Activated naive CD4-positive, alpha-beta T cell treated with anti-CD3 and anti-CD28 coated beads, Interleukin-2, amount 10 ng/mL, durations not matched to agents 7 days and 5 days (primary cell): ENCODE results near the gene UBE3B.
A peak's percentile ranks its signal among the peaks of the same experiment; 100 is the strongest.

ENCODE experiments used
- CTCF ChIA-PET: fragments of 350-600 bp; sonication (Branson Sonifier 250); formaldehyde crosslinking; loops from one replicate; lab custom pipeline; 2021; ENCODE audit warnings: antibody characterized with exemption; lab: Charles Lee
- DNase-seq: peaks from one replicate; pipeline ENCODE4 v3.0.0-alpha.2; 2020
- H3K27ac Mint-ChIP-seq: one replicate; pipeline ENCODE4 v1.8.0; 2021; ENCODE audit warnings: mild to moderate bottlenecking, moderate library complexity, mixed read lengths
- H3K27me3 Mint-ChIP-seq: one replicate; pipeline ENCODE4 v1.8.0; 2021; ENCODE audit warnings: mild to moderate bottlenecking, mixed read lengths
- H3K36me3 Mint-ChIP-seq: one replicate; pipeline ENCODE4 v1.8.0; 2021; ENCODE audit warnings: mixed read lengths
- H3K4me1 Mint-ChIP-seq: one replicate; pipeline ENCODE4 v1.8.0; 2021; ENCODE audit warnings: mixed read lengths
- H3K4me3 Mint-ChIP-seq: one replicate; pipeline ENCODE4 v1.8.0; 2021; ENCODE audit warnings: mild to moderate bottlenecking, moderate library complexity, mixed read lengths
- H3K9me3 Mint-ChIP-seq: one replicate; pipeline ENCODE4 v1.8.0; 2021; ENCODE audit warnings: mixed read lengths

Gene UBE3B

DNA sequence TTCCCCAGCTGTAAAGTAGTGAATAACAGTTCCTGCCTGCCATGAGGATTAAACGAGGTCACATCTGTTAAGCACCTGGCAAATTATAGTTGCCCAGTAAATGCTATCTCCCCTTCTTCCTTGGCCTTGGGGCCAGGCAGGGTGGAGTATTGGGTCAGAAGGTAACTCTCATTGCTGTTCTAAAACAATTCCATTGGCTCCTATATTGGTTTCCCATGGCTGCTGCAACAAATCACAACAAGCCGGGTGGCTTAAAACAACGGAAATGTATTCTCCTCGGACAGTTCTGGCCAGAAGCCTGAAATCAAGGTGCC, 63.9 kb downstream of the UBE3B start:
- CTCF ChIA-PET: no interaction called here
- DNase-seq: no peak
- no peak overlapping the region for H3K27ac Mint-ChIP-seq

DNA sequence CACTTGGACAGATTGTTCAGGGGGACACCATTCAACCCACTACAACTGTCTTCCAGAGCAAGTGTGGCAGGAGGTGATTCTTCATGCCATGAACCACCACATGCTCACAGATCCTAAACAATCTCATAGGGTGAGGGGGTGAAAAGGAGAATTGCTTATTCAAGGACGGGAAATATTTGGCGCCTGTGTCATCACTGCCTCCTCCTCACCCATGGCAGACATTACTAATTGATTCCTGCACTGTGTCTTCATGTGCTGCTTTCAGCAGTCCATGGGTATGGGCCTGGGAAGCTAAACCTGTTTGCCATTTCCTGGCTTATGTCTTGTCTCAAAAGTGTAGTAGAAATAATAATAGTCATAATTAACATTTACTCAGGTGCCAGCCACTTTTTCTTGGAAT, 64.6 kb downstream of the UBE3B start:
- no peak overlapping the region for H3K4me3 Mint-ChIP-seq
- H3K27ac Mint-ChIP-seq: no peak overlapping the region
- CTCF ChIA-PET: no interaction called here
- H3K4me1 Mint-ChIP-seq: peaks cover 16% of the 10 kb centered on the region
- no peaks in the 10 kb centered on the region for H3K36me3 Mint-ChIP-seq
- no peaks in the 10 kb centered on the region for H3K9me3 Mint-ChIP-seq
- peaks cover 19% of the 10 kb centered on the region for H3K27me3 Mint-ChIP-seq
- no peak for DNase-seq

More for the DNA sequence above, 63.9 kb downstream of the UBE3B start:
- Mint-ChIP-seq H3K9me3 (no peaks in the 10 kb centered on the region), H3K4me3 (no peak overlapping the region), H3K36me3 (no peaks in the 10 kb centered on the region), H3K27me3 (peaks cover 13% of the 10 kb centered on the region), H3K4me1 (peaks cover 16% of the 10 kb centered on the region)

DNA sequence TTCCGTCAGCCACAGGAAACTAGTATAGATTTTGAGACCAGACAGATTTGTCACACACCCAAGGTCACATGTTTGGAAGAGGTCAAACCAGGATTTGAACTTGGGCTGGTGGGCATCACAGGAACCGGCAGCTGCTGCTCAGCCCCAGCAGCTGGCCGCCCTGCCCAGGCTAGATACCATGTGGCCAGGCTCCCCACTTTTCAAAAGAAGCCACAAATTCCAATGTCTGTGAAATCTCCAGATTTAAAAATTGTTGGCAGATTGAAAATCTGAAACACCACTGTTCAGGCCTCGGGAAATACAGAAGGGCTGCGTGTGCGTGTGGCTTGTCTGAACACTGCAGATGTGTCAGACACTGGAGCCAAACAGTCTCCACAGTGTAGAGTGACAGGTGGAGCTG, 65.4 kb downstream of the UBE3B start:
- DNase-seq: no peak
- Mint-ChIP-seq H3K36me3 (no peaks in the 10 kb centered on the region), H3K4me3 (no peak overlapping the region), H3K27me3 (peaks cover 28% of the 10 kb centered on the region), H3K27ac (no peak overlapping the region), H3K9me3 (no peaks in the 10 kb centered on the region), H3K4me1 (peaks cover 16% of the 10 kb centered on the region)
- CTCF ChIA-PET: no interaction called here

DNA sequence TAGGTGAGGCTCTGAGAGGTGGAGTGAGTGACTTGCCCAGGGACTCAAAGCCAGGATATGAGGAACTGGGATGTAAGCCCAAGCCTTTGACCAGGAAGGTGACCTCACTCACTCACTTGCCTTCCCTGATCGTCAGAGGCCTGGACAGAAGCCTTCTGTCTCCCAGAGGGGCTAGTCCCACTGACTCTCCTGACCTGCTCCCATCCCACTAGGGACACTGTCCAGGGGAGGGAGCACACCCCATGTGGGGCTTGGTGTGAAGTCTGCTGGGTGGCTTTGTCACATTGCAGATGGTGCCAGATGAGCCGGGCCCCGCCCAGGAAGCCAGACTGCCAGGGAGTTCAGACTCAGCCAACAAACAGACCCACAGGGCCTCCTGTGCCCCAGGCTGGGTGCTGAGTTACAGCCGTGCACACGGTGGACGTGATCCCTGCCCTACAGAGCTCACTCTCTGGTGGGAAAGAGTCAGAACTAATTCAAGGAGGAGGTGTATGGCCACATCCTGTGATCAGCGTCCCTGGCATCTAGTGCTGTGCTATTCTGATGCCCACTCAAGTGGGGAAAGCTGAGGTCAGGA, 67.6 kb downstream of the UBE3B start:
- CTCF ChIA-PET: interaction anchor here (1.3 kb wide), 1 partner anchor 11 kb away, joined by 3 read pairs; no protein-coding TSS in a partner anchor
- DNase-seq: peak; percentile 49
- Mint-ChIP-seq H3K9me3 (no peaks in the 10 kb centered on the region), H3K36me3 (no peaks in the 10 kb centered on the region), H3K4me3 (no peak overlapping the region), H3K4me1 (peaks cover 16% of the 10 kb centered on the region), H3K27me3 (peaks cover 45% of the 10 kb centered on the region), H3K27ac (no peak overlapping the region)

DNA sequence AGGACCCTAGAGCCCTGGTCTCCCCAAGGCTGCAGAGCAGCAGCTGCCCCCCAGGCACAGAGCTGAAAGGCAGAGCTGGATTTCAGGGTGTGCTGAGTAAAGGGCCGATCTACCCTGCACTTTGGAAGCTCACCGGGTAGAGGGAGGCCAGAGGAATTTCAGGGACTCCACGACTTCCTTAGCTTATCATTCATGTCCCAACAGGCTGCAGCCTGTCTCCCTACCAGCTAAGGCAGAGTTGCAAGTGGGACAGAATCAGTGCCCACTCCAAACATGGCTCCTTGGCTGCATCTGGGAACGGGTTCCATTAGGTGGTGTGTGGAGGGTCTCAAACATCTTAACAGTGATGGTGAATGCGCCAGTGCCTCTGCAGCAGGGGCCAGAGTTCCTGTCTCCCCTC, 68.4 kb downstream of the UBE3B start:
- CTCF ChIA-PET: interaction anchor here (1.3 to 2.3 kb wide), 2 partner anchors 10 to 52 kb away, joined by 3 to 5 read pairs; no protein-coding TSS in a partner anchor
- Mint-ChIP-seq H3K36me3 (no peaks in the 10 kb centered on the region), H3K9me3 (no peaks in the 10 kb centered on the region), H3K27ac (no peak overlapping the region), H3K4me3 (no peak overlapping the region), H3K4me1 (peaks cover 16% of the 10 kb centered on the region), H3K27me3 (peaks cover 53% of the 10 kb centered on the region)
- no peak for DNase-seq

DNA sequence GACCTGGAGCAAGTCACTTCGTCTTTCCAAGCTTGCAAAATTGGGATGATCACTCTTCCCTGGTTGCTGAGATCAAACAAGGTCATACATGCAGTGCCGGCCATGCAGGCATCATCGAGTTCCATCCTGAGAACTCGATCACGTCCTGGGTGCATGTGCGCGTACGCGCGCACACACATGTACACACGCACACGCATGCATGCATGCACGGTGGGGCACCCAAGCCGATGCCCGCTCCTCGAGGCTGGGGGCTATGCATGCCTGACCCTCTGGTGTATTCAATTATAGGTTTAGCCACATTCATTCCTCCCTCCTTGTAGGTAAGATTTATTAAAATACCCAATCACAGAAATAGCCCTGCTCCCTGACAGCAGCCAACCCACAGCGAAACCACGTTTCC, 69.9 kb downstream of the UBE3B start:
- Mint-ChIP-seq H3K27ac (no peak overlapping the region), H3K27me3 (peaks cover 61% of the 10 kb centered on the region), H3K36me3 (no peaks in the 10 kb centered on the region), H3K9me3 (no peaks in the 10 kb centered on the region), H3K4me3 (no peak overlapping the region), H3K4me1 (peaks cover 16% of the 10 kb centered on the region)
- DNase-seq: no peak
- CTCF ChIA-PET: interaction anchor here (2.3 kb wide), 1 partner anchor 50 kb away, joined by 5 read pairs; no protein-coding TSS in a partner anchor

DNA sequence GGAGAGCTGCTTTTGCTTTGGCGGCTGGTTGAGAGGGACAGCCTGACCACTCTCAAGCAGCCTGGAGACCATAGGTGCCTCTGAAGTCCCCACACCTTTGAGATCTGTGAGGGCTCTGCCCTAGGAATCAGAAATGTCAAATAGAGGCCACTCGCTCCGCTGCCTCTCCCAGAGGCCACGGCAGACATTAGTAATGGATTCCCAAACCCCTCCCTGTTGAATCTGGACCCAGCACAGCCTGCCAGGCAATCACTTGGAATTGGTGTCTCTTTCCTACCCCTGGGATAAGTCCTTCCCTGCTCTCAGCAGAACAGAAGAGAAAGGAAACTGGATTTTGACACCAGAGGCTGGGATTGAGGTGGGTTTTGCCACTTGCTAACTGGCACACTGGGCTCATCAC, 70.8 kb downstream of the UBE3B start:
- Mint-ChIP-seq H3K4me1 (peaks cover 16% of the 10 kb centered on the region), H3K27me3 (peaks cover 68% of the 10 kb centered on the region), H3K36me3 (no peaks in the 10 kb centered on the region), H3K4me3 (no peak overlapping the region), H3K9me3 (no peaks in the 10 kb centered on the region), H3K27ac (no peak overlapping the region)
- CTCF ChIA-PET: interaction anchor here (1.4 kb wide), 1 partner anchor 120 kb away, joined by 4 read pairs; no protein-coding TSS in a partner anchor
- DNase-seq: no peak

DNA sequence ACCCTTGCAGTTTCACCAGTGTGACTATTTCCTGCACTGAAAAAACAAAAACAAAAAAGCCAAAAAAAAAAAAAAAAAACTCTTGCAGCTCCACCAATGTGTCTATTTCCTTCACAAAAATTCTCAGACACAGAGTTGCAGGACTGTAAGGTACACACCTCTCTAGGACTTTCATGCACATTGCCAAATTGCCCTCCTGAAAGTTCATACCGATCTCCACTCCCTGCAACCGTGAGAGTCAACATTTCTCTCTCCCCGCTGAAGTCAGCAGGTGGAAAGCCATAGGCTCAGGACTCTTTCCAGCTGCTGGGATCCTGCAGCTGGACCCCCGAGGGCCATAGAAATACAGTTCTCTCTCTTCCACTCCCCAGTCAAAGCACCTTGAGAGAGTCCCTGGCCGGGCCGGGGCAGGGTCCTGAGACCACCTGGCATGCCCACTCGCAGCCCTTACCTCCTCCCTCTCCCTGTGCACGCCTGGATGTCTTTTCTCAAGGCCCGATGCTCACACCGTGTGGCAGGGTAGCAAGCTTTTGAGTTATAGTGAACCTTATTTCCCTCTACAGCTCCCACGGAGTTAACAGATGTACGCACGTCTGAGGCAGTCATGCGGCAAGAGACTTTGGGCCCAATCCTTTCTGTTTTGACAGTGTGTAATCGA, 72.3 kb downstream of the UBE3B start:
- CTCF ChIA-PET: interaction anchor here (0.6 kb wide), 1 partner anchor 189 kb away, joined by 3 read pairs; no protein-coding TSS in a partner anchor
- peaks cover 11% of the 10 kb centered on the region for H3K4me1 Mint-ChIP-seq
- no peaks in the 10 kb centered on the region for H3K9me3 Mint-ChIP-seq
- peak overlapping the region; percentile 61 for H3K27ac Mint-ChIP-seq
- H3K36me3 Mint-ChIP-seq: no peaks in the 10 kb centered on the region
- no peak for DNase-seq
- H3K4me3 Mint-ChIP-seq: no peak overlapping the region
- H3K27me3 Mint-ChIP-seq: peaks cover 71% of the 10 kb centered on the region

DNA sequence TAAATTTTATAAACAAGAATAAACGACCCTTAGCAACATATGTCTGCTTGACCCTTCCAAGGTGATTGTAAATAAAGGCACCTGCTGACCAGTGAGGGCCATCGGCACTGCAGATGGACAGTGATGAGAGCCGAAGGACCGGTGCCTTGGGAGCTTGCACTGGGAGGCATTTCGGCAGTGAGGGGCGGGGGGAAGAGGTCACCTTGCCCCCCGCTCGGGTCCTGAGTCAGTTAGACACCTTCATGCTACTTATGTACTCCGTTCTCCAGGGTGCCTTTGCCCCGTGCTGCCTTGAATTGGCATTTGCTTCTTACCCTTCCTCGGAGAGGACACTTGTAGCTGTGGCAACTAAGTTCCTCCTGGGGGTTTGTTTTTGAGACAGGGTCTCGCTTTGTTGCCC, 72.8 kb downstream of the UBE3B start:
- no peak for DNase-seq
- Mint-ChIP-seq H3K27me3 (peaks cover 67% of the 10 kb centered on the region), H3K4me3 (no peak overlapping the region), H3K36me3 (no peaks in the 10 kb centered on the region), H3K27ac (no peak overlapping the region), H3K9me3 (no peaks in the 10 kb centered on the region), H3K4me1 (peaks cover 6% of the 10 kb centered on the region)
- CTCF ChIA-PET: no interaction called here

DNA sequence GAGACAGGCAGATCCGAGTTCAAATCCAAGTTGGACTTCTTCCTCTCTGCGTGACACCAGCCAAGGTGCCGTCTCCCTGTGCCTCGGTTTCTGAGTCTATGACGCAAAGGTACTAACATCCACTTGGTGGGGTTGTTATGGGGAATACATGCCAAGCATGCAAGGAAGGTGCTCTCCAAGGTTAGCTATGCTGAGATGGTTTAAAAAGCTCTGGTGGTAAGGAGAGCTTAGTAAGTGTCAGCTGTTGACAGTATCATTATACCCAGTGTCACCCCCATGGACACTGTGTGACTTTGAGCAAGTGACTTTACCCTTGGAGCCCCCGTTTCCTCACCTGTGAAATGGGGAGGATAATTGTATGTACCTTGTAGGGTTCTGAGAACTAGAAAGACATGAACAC, 73.7 kb downstream of the UBE3B start:
- H3K4me1 Mint-ChIP-seq: no peaks in the 10 kb centered on the region
- H3K36me3 Mint-ChIP-seq: no peaks in the 10 kb centered on the region
- H3K27ac Mint-ChIP-seq: no peak overlapping the region
- H3K9me3 Mint-ChIP-seq: no peaks in the 10 kb centered on the region
- no peak for DNase-seq
- H3K27me3 Mint-ChIP-seq: peaks cover 61% of the 10 kb centered on the region
- CTCF ChIA-PET: no interaction called here
- no peak overlapping the region for H3K4me3 Mint-ChIP-seq

DNA sequence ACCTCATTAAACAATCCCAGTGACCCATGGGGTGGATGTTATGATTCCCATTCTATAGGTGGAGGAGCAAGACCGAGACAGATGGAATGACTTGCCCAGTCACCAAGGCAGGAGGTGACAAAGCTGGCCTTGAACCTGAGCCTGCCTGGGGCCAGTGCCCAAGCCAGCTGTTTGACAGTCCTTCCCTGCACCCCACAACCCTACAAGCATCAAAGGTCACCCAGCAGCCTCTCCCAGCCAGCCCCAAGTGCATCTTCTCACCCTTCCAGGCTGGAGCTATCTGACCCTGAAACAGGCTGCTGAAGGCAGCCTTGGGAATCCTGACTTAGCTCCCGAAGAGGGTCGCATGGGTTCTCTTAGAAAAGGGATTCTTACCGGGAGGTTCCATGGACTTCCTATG, 75.5 kb downstream of the UBE3B start:
- Mint-ChIP-seq H3K27ac (no peak overlapping the region), H3K36me3 (no peaks in the 10 kb centered on the region), H3K9me3 (no peaks in the 10 kb centered on the region), H3K27me3 (peaks cover 42% of the 10 kb centered on the region), H3K4me3 (no peak overlapping the region), H3K4me1 (no peaks in the 10 kb centered on the region)
- CTCF ChIA-PET: no interaction called here
- DNase-seq: no peak

DNA sequence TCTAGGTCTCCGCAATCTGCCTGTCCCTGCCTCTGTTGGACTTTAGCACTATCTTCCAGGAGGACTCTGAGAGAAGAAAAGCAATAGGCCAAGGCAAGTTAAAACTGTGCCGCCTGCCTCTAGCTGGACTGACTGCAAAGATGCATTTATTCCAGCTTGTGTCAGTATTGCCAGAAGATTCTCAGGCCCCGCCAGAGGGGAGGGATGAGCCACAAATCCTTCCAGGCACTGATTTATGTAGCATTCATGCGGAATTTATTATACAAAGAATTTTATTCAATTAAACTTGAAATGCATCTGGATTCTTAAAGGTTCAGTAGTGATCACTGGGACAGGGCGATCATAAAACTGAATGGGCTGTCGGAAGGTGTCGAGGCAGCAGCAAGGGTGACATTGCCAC, 76.0 kb downstream of the UBE3B start:
- Mint-ChIP-seq H3K27me3 (peaks cover 37% of the 10 kb centered on the region), H3K4me1 (no peaks in the 10 kb centered on the region), H3K36me3 (no peaks in the 10 kb centered on the region), H3K27ac (no peak overlapping the region), H3K9me3 (no peaks in the 10 kb centered on the region), H3K4me3 (no peak overlapping the region)
- CTCF ChIA-PET: no interaction called here
- DNase-seq: no peak

DNA sequence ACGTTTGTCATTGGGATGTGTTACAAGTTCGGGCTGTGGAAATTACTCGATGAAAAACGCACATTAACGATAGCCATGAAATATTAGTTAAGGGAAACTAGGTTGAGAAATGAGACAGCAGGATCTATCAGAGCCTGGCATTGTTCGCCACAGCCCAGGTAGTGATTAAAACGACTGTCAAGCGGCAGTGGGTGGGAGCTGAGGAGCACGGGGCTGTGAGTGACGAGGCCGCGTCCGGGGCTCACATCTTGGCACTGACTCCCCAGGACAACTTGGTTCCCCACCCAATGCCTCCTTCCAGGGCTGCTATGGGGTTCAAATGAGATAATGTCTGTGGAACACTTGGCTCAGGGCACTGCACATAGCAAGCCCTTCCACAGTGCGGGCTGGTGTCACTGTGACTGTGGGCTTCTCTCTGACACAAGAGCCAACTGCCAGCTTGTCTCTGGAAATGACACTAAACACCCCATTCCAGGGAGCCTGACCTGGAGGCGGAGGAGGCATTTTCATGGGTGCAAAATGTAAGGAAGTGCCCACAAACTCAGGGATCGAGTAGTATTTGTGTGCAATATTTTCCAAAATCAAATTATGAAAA, 76.6 kb downstream of the UBE3B start:
- DNase-seq: no peak
- no peaks in the 10 kb centered on the region for H3K36me3 Mint-ChIP-seq
- no peak overlapping the region for H3K27ac Mint-ChIP-seq
- no peak overlapping the region for H3K4me3 Mint-ChIP-seq
- H3K9me3 Mint-ChIP-seq: no peaks in the 10 kb centered on the region
- H3K4me1 Mint-ChIP-seq: no peaks in the 10 kb centered on the region
- peaks cover 33% of the 10 kb centered on the region for H3K27me3 Mint-ChIP-seq
- CTCF ChIA-PET: no interaction called here

DNA sequence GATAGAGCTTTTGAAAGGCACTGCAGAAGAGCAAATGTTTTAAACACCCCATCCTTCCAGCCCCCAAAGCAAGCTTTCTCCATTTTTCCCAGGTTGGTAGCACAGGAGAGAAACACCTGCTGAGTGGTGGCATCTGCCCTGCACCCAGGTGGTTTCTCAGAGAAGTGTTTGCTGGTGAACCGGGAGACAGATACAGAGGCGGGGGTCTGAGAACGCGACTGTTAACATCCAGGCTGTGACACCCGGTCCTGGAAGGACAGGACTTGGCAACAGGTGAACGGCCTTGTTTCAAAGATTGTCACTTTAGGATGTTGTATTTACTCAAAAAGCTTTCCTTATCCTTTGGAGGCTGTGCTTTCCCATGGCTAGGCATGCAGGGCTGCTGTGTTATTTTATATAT, 77.3 kb downstream of the UBE3B start:
- no peak overlapping the region for H3K27ac Mint-ChIP-seq
- H3K27me3 Mint-ChIP-seq: peaks cover 29% of the 10 kb centered on the region
- CTCF ChIA-PET: interaction anchor here (0.8 kb wide), 1 partner anchor 43 kb away, joined by 3 read pairs; no protein-coding TSS in a partner anchor
- no peak for DNase-seq
- no peaks in the 10 kb centered on the region for H3K4me1 Mint-ChIP-seq
- no peaks in the 10 kb centered on the region for H3K36me3 Mint-ChIP-seq
- H3K4me3 Mint-ChIP-seq: no peak overlapping the region
- H3K9me3 Mint-ChIP-seq: no peaks in the 10 kb centered on the region
